CD14-positive monocyte (primary cell): Measurements from ENCODE around the gene DBX2. TPM values are rescaled to one million over a fixed set of nuclear protein-coding genes. Genes with fewer than 3 reads are reported as not detected.

Source experiments
- DNase-seq, 3 donors: peaks; one replicate each; pipeline ENCODE4 v3.0.0-alpha.2; 2011 to 2022
- H2AFZ ChIP-seq: 2 replicates; pipeline ENCODE4 v1.6.0; 2012; ENCODE audit warnings: mild to moderate bottlenecking, low read depth, low read length, inconsistent platforms; ENCODE audit not compliant: insufficient read depth, poor library complexity, severe bottlenecking
- H3K27ac ChIP-seq, 2 donors: 1 replicate in 1 of 2; 2 replicates in 1 of 2; pipeline ENCODE4 v1.5.1; 2012 to 2013; ENCODE audit warnings: low read length in 2 of 2, control low read depth in 1 of 2, inconsistent platforms in 1 of 2, low read depth in 1 of 2, mild to moderate bottlenecking in 1 of 2
- H3K27me3 ChIP-seq, 2 donors: one replicate each; pipeline versions ENCODE4 v1.6.0 to v1.6.1; 2011 to 2013; ENCODE audit warnings: low read length in 2 of 2; ENCODE audit not compliant: control insufficient read depth in 2 of 2, insufficient read depth in 2 of 2
- H3K36me3 ChIP-seq, 2 donors: replicated peaks in 1 of 2; 1 replicate in 1 of 2; 2 replicates in 1 of 2; pipeline versions ENCODE4 v1.5.1 to v1.6.1; 2012 to 2013; ENCODE audit warnings: low read length in 2 of 2, control low read depth in 1 of 2, inconsistent platforms in 1 of 2, mild to moderate bottlenecking in 1 of 2; ENCODE audit not compliant: insufficient read depth in 2 of 2, control insufficient read depth in 1 of 2
- H3K4me1 ChIP-seq, 2 donors: 1 replicate in 1 of 2; 2 replicates in 1 of 2; pipeline versions ENCODE4 v1.5.1 to v1.6.1; 2012 to 2013; ENCODE audit warnings: low read length in 2 of 2, control low read depth in 1 of 2, inconsistent platforms in 1 of 2, mild to moderate bottlenecking in 1 of 2, moderate library complexity in 1 of 2; ENCODE audit not compliant: insufficient read depth in 2 of 2, control insufficient read depth in 1 of 2
- H3K4me2 ChIP-seq: replicated peaks from 2 replicates; pipeline ENCODE3; 2012; ENCODE audit warnings: low read length, moderate library complexity, mild to moderate bottlenecking; ENCODE audit not compliant: poor library complexity, severe bottlenecking; ENCODE audit errors: extremely low read depth
- H3K4me3 ChIP-seq, 3 experiments: fragments of 200-600 bp in 1 of 3; sonication (generic) in 1 of 3; replicated peaks in 1 of 3; 1 replicate in 2 of 3; 2 replicates in 1 of 3; pipeline ENCODE4 v1.5.1; 2011 to 2013; ENCODE audit warnings: low read length in 3 of 3, mild to moderate bottlenecking in 3 of 3, control low read depth in 2 of 3, low read depth in 2 of 3, inconsistent platforms in 1 of 3, moderate library complexity in 1 of 3
- H3K79me2 ChIP-seq: 2 replicates; pipeline ENCODE4 v1.6.0; 2012; ENCODE audit warnings: mild to moderate bottlenecking, control low read depth, inconsistent platforms, low read length, moderate library complexity; ENCODE audit not compliant: insufficient read depth
- H3K9ac ChIP-seq: 2 replicates; pipeline ENCODE4 v1.6.0; 2017; ENCODE audit warnings: low read length, mild to moderate bottlenecking; ENCODE audit not compliant: insufficient read depth, poor library complexity, severe bottlenecking
- H3K9me3 ChIP-seq, 2 donors: replicated peaks in 1 of 2; 1 replicate in 1 of 2; 2 replicates in 1 of 2; pipeline versions ENCODE4 v1.5.1 to v1.6.1; 2012 to 2013; ENCODE audit warnings: low read length in 2 of 2, control low read depth in 1 of 2; ENCODE audit not compliant: control insufficient read depth in 1 of 2, insufficient read depth in 1 of 2
- H4K20me1 ChIP-seq: 2 replicates; pipeline ENCODE4 v1.6.0; 2012; ENCODE audit warnings: mild to moderate bottlenecking, low read length, control low read depth, moderate library complexity; ENCODE audit not compliant: insufficient read depth
- H3K27ac Mint-ChIP-seq, 7 donors: one replicate each; pipeline ENCODE4 v1.8.0; 2020; ENCODE audit warnings: mild to moderate bottlenecking in 7 of 7, mixed read lengths in 7 of 7, moderate library complexity in 6 of 7, inconsistent platforms in 2 of 7
- H3K27me3 Mint-ChIP-seq, 3 donors: one replicate each; pipeline ENCODE4 v1.8.0; 2021 to 2022; ENCODE audit warnings: low read depth in 3 of 3, mild to moderate bottlenecking in 3 of 3, mixed read lengths in 3 of 3, moderate library complexity in 3 of 3, inconsistent platforms in 1 of 3
- H3K36me3 Mint-ChIP-seq, 2 donors: one replicate each; pipeline ENCODE4 v1.8.0; 2020; ENCODE audit warnings: mixed read lengths in 2 of 2, inconsistent platforms in 1 of 2, mild to moderate bottlenecking in 1 of 2
- H3K4me1 Mint-ChIP-seq: one replicate; pipeline ENCODE4 v1.8.0; 2020; ENCODE audit warnings: mild to moderate bottlenecking, mixed read lengths
- H3K4me3 Mint-ChIP-seq, 2 donors: one replicate each; pipeline ENCODE4 v1.8.0; 2020; ENCODE audit warnings: mild to moderate bottlenecking in 2 of 2, mixed read lengths in 2 of 2, moderate library complexity in 1 of 2
- H3K9me3 Mint-ChIP-seq, 7 donors: one replicate each; pipeline ENCODE4 v1.8.0; 2020 to 2022; ENCODE audit warnings: mixed read lengths in 7 of 7, mild to moderate bottlenecking in 6 of 7, moderate library complexity in 6 of 7, inconsistent platforms in 2 of 7
- CTCF ChIP-seq: fragments of 200-600 bp; IDR thresholded peaks from one replicate; pipeline ENCODE4 v1.8.0; 2022; ENCODE audit warnings: antibody characterized with exemption, mild to moderate bottlenecking
- WGBS: methylation state at CpG from one replicate; pipeline ENCODE4 v1.1.5; 2013; ENCODE audit warnings: missing lambda C conversion rate; ENCODE audit not compliant: insufficient coverage; 5-methylcytosine and 5-hydroxymethylcytosine counted together
- intact Hi-C, 2 donors: fragments of 100-400 bp; cut with micrococcal nuclease; formaldehyde crosslinking; loops; one replicate each; pipeline versions ENCODE4 v1.15.0 to v1.15.1; 2023
- polyA plus RNA-seq, 3 donors: library from polyadenylated mRNA; depleted of rRNA in 1 of 3; unstranded in 2 of 3; stranded (reverse) in 1 of 3; fragments of 300-500 nt in 2 of 3; fragments of >200 nt in 1 of 3; fragmentation: Illumina TruSeq in 2 of 3; gene quantifications; 1 replicate in 2 of 3; 2 replicates in 1 of 3; pipeline ENCODE4 v1.2.3, GENCODE V29; 2012 to 2021

DBX2 gene
- polyA plus RNA-seq, 3 donors, result not detected

GRCh38 chr12:45075587-45076282, 24.8 kb upstream of the DBX2 start:
- Histone ChIP-seq H3K9ac (no peak overlapping the region), H4K20me1 (no peaks in the 10 kb centered on the region), H2AFZ (no peak overlapping the region), H3K4me3 (no peak overlapping the region), H3K36me3 (no peaks in the 10 kb centered on the region), H3K79me2 (no peaks in the 10 kb centered on the region), H3K27ac (no peak overlapping the region), H3K4me1 (no peaks in the 10 kb centered on the region), H3K9me3 (peaks cover 0 to 4% of the 10 kb centered on the region in 2 donors), H3K27me3 (no peaks in the 10 kb centered on the region), H3K4me2 (no peak overlapping the region)
- intact Hi-C loops, result no loop called here
- H3K36me3 Mint-ChIP-seq, result no peaks in the 10 kb centered on the region
- H3K9me3 Mint-ChIP-seq, result peaks cover 0 to 3% (median 2%) of the 10 kb centered on the region in 7 donors
- no peak overlapping the region for H3K27ac Mint-ChIP-seq
- H3K27me3 Mint-ChIP-seq, result peaks cover 0 to 3% (median 1%) of the 10 kb centered on the region in 3 donors
- no peaks in the 10 kb centered on the region for H3K4me1 Mint-ChIP-seq
- DNase-seq, result no peak
- no peak for TF ChIP-seq CTCF
- WGBS, result 100% methylated on average over 5 of the region's 6 CpGs
- H3K4me3 Mint-ChIP-seq, result no peak overlapping the region

- H3K4me1 Mint-ChIP-seq, result no peaks in the 10 kb centered on the region
- Histone ChIP-seq H4K20me1 (no peaks in the 10 kb centered on the region), H3K9me3 (peaks cover 18 to 27% of the 10 kb centered on the region in 2 donors), H3K27me3 (no peaks in the 10 kb centered on the region), H2AFZ (no peak overlapping the region), H3K4me1 (no peaks in the 10 kb centered on the region), H3K27ac (no peak overlapping the region), H3K36me3 (no peaks in the 10 kb centered on the region), H3K79me2 (no peaks in the 10 kb centered on the region), H3K4me3 (no peak overlapping the region), H3K4me2 (no peak overlapping the region), H3K9ac (no peak overlapping the region)
- H3K27ac Mint-ChIP-seq, result no peak overlapping the region
- WGBS, result 97% methylated on average over 6 of the region's 12 CpGs
- TF ChIP-seq CTCF, result no peak
- H3K4me3 Mint-ChIP-seq, result no peak overlapping the region
- H3K27me3 Mint-ChIP-seq, result peaks cover 0 to 4% (median 2%) of the 10 kb centered on the region in 3 donors
- intact Hi-C loops, result no loop called here
- DNase-seq, result no peak
- peaks cover 14 to 24% (median 19%) of the 10 kb centered on the region in 7 donors for H3K9me3 Mint-ChIP-seq
- no peaks in the 10 kb centered on the region for H3K36me3 Mint-ChIP-seq
These were observed 14.3 kb upstream of the DBX2 start for GRCh38 chr12:45065125-45065626.
